Peyer's patch (tissue), 4 donors: ENCODE results near the gene NETO1. TPM values are rescaled to one million over a fixed set of nuclear protein-coding genes. Genes with fewer than 3 reads are reported as not detected.

Experiments used
- DNase-seq, 3 donors: peaks; one replicate each; pipeline ENCODE4 v3.0.0-alpha.2; 2017 to 2019
- H3K27ac ChIP-seq, 4 donors: fragments of 200-600 bp; sonication (generic); one replicate each; pipeline ENCODE4 v1.5.1; 2016 to 2019
- H3K27me3 ChIP-seq, 2 donors: fragments of 200-600 bp; sonication (generic); one replicate each; pipeline ENCODE4 v1.5.1; 2019
- H3K36me3 ChIP-seq, 3 donors: fragments of 200-600 bp; sonication (generic); one replicate each; pipeline ENCODE4 v1.5.1; 2016 to 2019
- H3K4me1 ChIP-seq, 4 donors: fragments of 200-600 bp; sonication (generic); one replicate each; pipeline ENCODE4 v1.5.1; 2016 to 2019
- H3K4me3 ChIP-seq, 4 donors: fragments of 200-600 bp; sonication (generic); 1 replicate in 3 of 4; 2 replicates in 1 of 4; pipeline ENCODE4 v1.5.1; 2016 to 2019; ENCODE audit warnings: mild to moderate bottlenecking in 1 of 4
- H3K9me3 ChIP-seq, 4 donors: fragments of 200-600 bp; sonication (generic); one replicate each; pipeline ENCODE4 v1.5.1; 2016 to 2019; ENCODE audit warnings: mild to moderate bottlenecking in 1 of 4
- CTCF ChIP-seq, 6 experiments: fragments of 450-650 bp in 4 of 6; fragments of 200-600 bp in 2 of 6; sonication (generic) in 1 of 6; IDR thresholded peaks; one replicate each; pipeline ENCODE4 v1.5.1; 2017 to 2019; ENCODE audit warnings: antibody characterized with exemption in 6 of 6, mild to moderate bottlenecking in 3 of 6, moderate library complexity in 1 of 6
- POLR2A ChIP-seq, 2 donors: fragments of 450-650 bp; IDR thresholded peaks; one replicate each; pipeline ENCODE4 v1.5.1; 2017; ENCODE audit warnings: antibody characterized with exemption in 2 of 2, mild to moderate bottlenecking in 2 of 2, moderate library complexity in 2 of 2
- total RNA-seq, 4 donors: library from RNA; depleted of rRNA; stranded (reverse); fragments of >200 nt; gene quantifications; one replicate each; pipeline ENCODE4 v1.1.0, GENCODE V29; 2016

NETO1 gene
- total RNA-seq, 4 donors from 2014 or later, result not detected

GRCh38 chr18:72727038-72727655 lies 140.6 kb downstream of the NETO1 start:
- Histone ChIP-seq H3K27me3 (no peaks in the 10 kb centered on the region), H3K36me3 (no peaks in the 10 kb centered on the region), H3K27ac (no peak overlapping the region), H3K4me3 (no peak overlapping the region), H3K4me1 (no peaks in the 10 kb centered on the region), H3K9me3 (no peaks in the 10 kb centered on the region)
- DNase-seq, result no peak
- TF ChIP-seq POLR2A (IDR thresholded peaks at IDR 0.05) (no peak), CTCF (IDR thresholded peaks at IDR 0.05) (no peak)

GRCh38 chr18:72726201-72726600 lies 141.6 kb downstream of the NETO1 start:
- TF ChIP-seq CTCF (IDR thresholded peaks at IDR 0.05), result no peak
- TF ChIP-seq POLR2A (IDR thresholded peaks at IDR 0.05), result no peak
- Histone ChIP-seq H3K36me3 (no peaks in the 10 kb centered on the region), H3K27ac (no peak overlapping the region), H3K27me3 (no peaks in the 10 kb centered on the region), H3K4me3 (no peak overlapping the region), H3K4me1 (no peaks in the 10 kb centered on the region), H3K9me3 (no peaks in the 10 kb centered on the region)
- no peak for DNase-seq

GRCh38 chr18:72721330-72721729 lies 146.5 kb downstream of the NETO1 start:
- DNase-seq, result no peak
- Histone ChIP-seq H3K9me3 (no peaks in the 10 kb centered on the region), H3K27ac (no peak overlapping the region), H3K4me1 (no peaks in the 10 kb centered on the region), H3K4me3 (no peak overlapping the region), H3K27me3 (no peaks in the 10 kb centered on the region), H3K36me3 (no peaks in the 10 kb centered on the region)
- TF ChIP-seq POLR2A (IDR thresholded peaks at IDR 0.05), result no peak
- TF ChIP-seq CTCF (IDR thresholded peaks at IDR 0.05), result no peak

- H3K36me3 ChIP-seq, result no peaks in the 10 kb centered on the region
- TF ChIP-seq POLR2A (IDR thresholded peaks at IDR 0.05) (no peak), CTCF (IDR thresholded peaks at IDR 0.05) (no peak)
- DNase-seq, result no peak
These were observed 147.7 kb downstream of the NETO1 start for GRCh38 chr18:72720116-72720515.

GRCh38 chr18:72704202-72704601 lies 163.6 kb downstream of the NETO1 start:
- Histone ChIP-seq H3K27ac (no peak overlapping the region), H3K9me3 (no peaks in the 10 kb centered on the region), H3K27me3 (no peaks in the 10 kb centered on the region), H3K36me3 (no peaks in the 10 kb centered on the region), H3K4me3 (no peak overlapping the region), H3K4me1 (no peaks in the 10 kb centered on the region)
- TF ChIP-seq POLR2A (IDR thresholded peaks at IDR 0.05) (no peak), CTCF (IDR thresholded peaks at IDR 0.05) (no peak)
- DNase-seq, result no peak

More at GRCh38 chr18:72720116-72720515, 147.7 kb downstream of the NETO1 start:
- Histone ChIP-seq H3K27me3 (no peaks in the 10 kb centered on the region), H3K9me3 (no peaks in the 10 kb centered on the region), H3K27ac (no peak overlapping the region), H3K4me3 (no peak overlapping the region), H3K4me1 (no peaks in the 10 kb centered on the region)
